H1 (cell line): Measurements from ENCODE around the gene CCNI2. TPM values are rescaled to one million over a fixed set of nuclear protein-coding genes. Genes with fewer than 3 reads are reported as not detected.

Experiments used
- CTCF ChIA-PET: fragments of 300-600 bp; sonication (Branson Sonifier 250); formaldehyde crosslinking; loops from one replicate; lab custom pipeline; 2021; ENCODE audit not compliant: partially characterized antibody; lab: Charles Lee
- POLR2A ChIA-PET: fragments of 300-600 bp; sonication (Branson Sonifier 250); formaldehyde crosslinking; loops from one replicate; lab custom pipeline; 2021; ENCODE audit warnings: inconsistent platforms; ENCODE audit not compliant: partially characterized antibody; lab: Charles Lee
- DNase-seq, 2 experiments: peaks; one replicate each; pipeline versions ENCODE4 v3.0.0 to v3.0.0-alpha.2; 2010 to 2022; ENCODE audit warnings: low spot score in 2 of 2, low read depth in 1 of 2, mixed read lengths in 1 of 2
- FAIRE-seq: peaks from 2 replicates; lab custom pipeline; 2011; peaks lifted over from hg19 to GRCh38; lab: Jason Lieb, UNC
- H2AFZ ChIP-seq: 2 replicates; pipeline ENCODE4 v1.8.1; 2012; ENCODE audit warnings: low read length, inconsistent platforms
- H2AK5ac ChIP-seq: 2 replicates; pipeline ENCODE4 v1.6.1; 2013; ENCODE audit warnings: low read depth, low read length
- H2BK120ac ChIP-seq: replicated peaks from 2 replicates; pipeline ENCODE3; 2013; ENCODE audit warnings: low read depth, low read length, inconsistent platforms
- H2BK12ac ChIP-seq: 2 replicates; pipeline ENCODE4 v1.6.1; 2013; ENCODE audit warnings: low read depth, low read length
- H2BK15ac ChIP-seq: 2 replicates; pipeline ENCODE4 v1.6.1; 2013; ENCODE audit warnings: low read length
- H2BK20ac ChIP-seq: 2 replicates; pipeline ENCODE4 v1.6.1; 2013; ENCODE audit warnings: low read length
- H2BK5ac ChIP-seq: 2 replicates; pipeline ENCODE4 v1.6.1; 2013; ENCODE audit warnings: low read depth, low read length
- H3K14ac ChIP-seq: 2 replicates; pipeline ENCODE4 v1.6.1; 2013; ENCODE audit warnings: inconsistent platforms; ENCODE audit not compliant: insufficient read length
- H3K18ac ChIP-seq: 2 replicates; pipeline ENCODE4 v1.6.1; 2013; ENCODE audit warnings: low read length; ENCODE audit errors: extremely low read depth
- H3K23ac ChIP-seq: 2 replicates; pipeline ENCODE4 v1.6.1; 2013; ENCODE audit warnings: inconsistent platforms; ENCODE audit not compliant: insufficient read length
- H3K23me2 ChIP-seq: 2 replicates; pipeline ENCODE4 v1.6.1; 2013; ENCODE audit warnings: low read depth, low read length
- H3K27ac ChIP-seq: 2 replicates; pipeline ENCODE4 v1.6.1; 2011; ENCODE audit warnings: low read depth, low read length, inconsistent platforms
- H3K27me3 ChIP-seq, 4 experiments: replicated peaks in 1 of 4; 1 replicate in 1 of 4; 2 replicates in 3 of 4; pipeline versions ENCODE4 v1.6.1 to v1.8.1; 2011 to 2013; ENCODE audit warnings: low read length in 3 of 4, mild to moderate bottlenecking in 3 of 4, inconsistent platforms in 2 of 4, mixed read lengths in 2 of 4, moderate library complexity in 1 of 4; ENCODE audit not compliant: control insufficient read depth in 3 of 4, insufficient read depth in 3 of 4; ENCODE audit errors: extremely low read depth in 1 of 4
- H3K36me3 ChIP-seq, 4 experiments: 2 replicates each; pipeline versions ENCODE4 v1.6.1 to v1.8.1; 2011 to 2013; ENCODE audit warnings: mild to moderate bottlenecking in 4 of 4, low read length in 3 of 4, moderate library complexity in 2 of 4, control low read depth in 1 of 4, inconsistent platforms in 1 of 4; ENCODE audit not compliant: insufficient read depth in 4 of 4, control insufficient read depth in 2 of 4
- H3K4ac ChIP-seq: replicated peaks from 2 replicates; pipeline ENCODE3; 2013; ENCODE audit warnings: low read length, low read depth, mixed read lengths, inconsistent platforms; ENCODE audit not compliant: insufficient read length
- H3K4me1 ChIP-seq, 4 experiments: replicated peaks in 1 of 4; 1 replicate in 1 of 4; 2 replicates in 3 of 4; pipeline versions ENCODE4 v1.6.1 to v1.8.1; 2011 to 2013; ENCODE audit warnings: low read length in 3 of 4, inconsistent platforms in 2 of 4, mixed read lengths in 1 of 4; ENCODE audit not compliant: insufficient read depth in 4 of 4, control insufficient read depth in 3 of 4
- H3K4me2 ChIP-seq, 2 experiments: 2 replicates each; pipeline versions ENCODE4 v1.6.1 to v1.8.1; 2011 to 2013; ENCODE audit warnings: low read depth in 2 of 2, low read length in 2 of 2, control low read depth in 1 of 2, inconsistent platforms in 1 of 2, mild to moderate bottlenecking in 1 of 2; ENCODE audit not compliant: insufficient read depth in 1 of 2
- H3K4me3 ChIP-seq, 4 experiments: fragments of 200-600, 300-600 bp in 1 of 4; sonication (generic), shearing (Covaris generic), sonication (Bioruptor Twin) in 1 of 4; 2 replicates each; pipeline versions ENCODE4 v1.5.1 to v1.8.1; 2011 to 2016; ENCODE audit warnings: low read length in 4 of 4, low read depth in 3 of 4, control low read depth in 2 of 4, inconsistent platforms in 2 of 4, mild to moderate bottlenecking in 2 of 4, mixed read lengths in 1 of 4, moderate library complexity in 1 of 4; ENCODE audit not compliant: insufficient read depth in 2 of 4; ENCODE audit errors: extremely low read depth in 1 of 4
- H3K56ac ChIP-seq: replicated peaks from 2 replicates; pipeline ENCODE3; 2013; ENCODE audit warnings: low read depth, mild to moderate bottlenecking, mixed read lengths, low read length, inconsistent platforms; ENCODE audit not compliant: insufficient read length
- H3K79me1 ChIP-seq: 2 replicates; pipeline ENCODE4 v1.6.1; 2013; ENCODE audit warnings: low read depth, low read length, control low read depth
- H3K79me2 ChIP-seq, 2 experiments: 2 replicates each; pipeline versions ENCODE4 v1.6.1 to v1.8.1; 2012 to 2013; ENCODE audit warnings: low read length in 2 of 2, mild to moderate bottlenecking in 2 of 2, inconsistent platforms in 1 of 2; ENCODE audit not compliant: insufficient read depth in 2 of 2, control insufficient read depth in 1 of 2
- H3K9ac ChIP-seq, 4 experiments: replicated peaks in 1 of 4; 1 replicate in 1 of 4; 2 replicates in 3 of 4; pipeline versions ENCODE4 v1.6.1 to v1.8.1; 2011 to 2013; ENCODE audit warnings: low read depth in 3 of 4, low read length in 3 of 4, control low read depth in 2 of 4, mild to moderate bottlenecking in 2 of 4, moderate library complexity in 2 of 4, inconsistent platforms in 1 of 4; ENCODE audit errors: extremely low read depth in 1 of 4
- H3K9me3 ChIP-seq, 2 experiments: 2 replicates each; pipeline versions ENCODE4 v1.6.1 to v1.8.1; 2012 to 2013; ENCODE audit warnings: mild to moderate bottlenecking in 2 of 2, moderate library complexity in 2 of 2, control low read depth in 1 of 2, inconsistent platforms in 1 of 2, low read depth in 1 of 2, low read length in 1 of 2, mixed read lengths in 1 of 2; ENCODE audit not compliant: insufficient read depth in 2 of 2
- H4K20me1 ChIP-seq, 2 experiments: replicated peaks in 1 of 2; 2 replicates each; pipeline versions ENCODE3 to v1.8.1; 2011 to 2013; ENCODE audit warnings: inconsistent platforms in 2 of 2, low read length in 2 of 2, mild to moderate bottlenecking in 1 of 2; ENCODE audit not compliant: insufficient read depth in 2 of 2, control insufficient read depth in 1 of 2
- H4K5ac ChIP-seq: 2 replicates; pipeline ENCODE4 v1.6.1; 2013; ENCODE audit warnings: low read length, low read depth, mixed read lengths, inconsistent platforms; ENCODE audit not compliant: insufficient read length
- H4K8ac ChIP-seq: 2 replicates; pipeline ENCODE4 v1.8.0; 2013; ENCODE audit warnings: mild to moderate bottlenecking, moderate library complexity, low read length, inconsistent platforms; ENCODE audit not compliant: insufficient read depth; ENCODE audit errors: extremely low read depth
- H4K91ac ChIP-seq: replicated peaks from 2 replicates; pipeline ENCODE3; 2013; ENCODE audit warnings: low read length, mixed read lengths, inconsistent platforms; ENCODE audit not compliant: insufficient read length
- BRCA1 ChIP-seq: IDR thresholded peaks from 2 replicates; pipeline ENCODE4 v1.6.1; 2012; ENCODE audit warnings: low read depth, low read length, improper control_type of control experiment
- CEBPB ChIP-seq: IDR thresholded peaks from 2 replicates; pipeline ENCODE4 v1.6.1; 2012; ENCODE audit warnings: low read depth, low read length
- JUN ChIP-seq: IDR thresholded peaks from 2 replicates; pipeline ENCODE4 v1.6.1; 2011; ENCODE audit warnings: low read depth, mild to moderate bottlenecking, improper control_type of control experiment, low read length
- POLR2AphosphoS5 ChIP-seq: IDR thresholded peaks from 2 replicates; pipeline ENCODE4 v1.6.1; 2011; ENCODE audit warnings: low read depth, low read length
- POU5F1 ChIP-seq: IDR thresholded peaks from 2 replicates; pipeline ENCODE4 v1.6.1; 2011; ENCODE audit warnings: low read depth, mild to moderate bottlenecking, low read length, moderate library complexity
- RNF2 ChIP-seq: fragments of 200-900, 300-1000 bp; sonication (generic); IDR thresholded peaks from 2 replicates; pipeline ENCODE4 v1.7.1; 2016; ENCODE audit warnings: borderline replicate concordance, low read depth, mild to moderate bottlenecking, antibody characterized with exemption, low read length; ENCODE audit not compliant: poor library complexity, severe bottlenecking; ENCODE audit errors: missing control alignments
- RXRA ChIP-seq: IDR thresholded peaks from 2 replicates; pipeline ENCODE4 v1.6.1; 2011; ENCODE audit warnings: low read depth, mild to moderate bottlenecking, low read length, moderate library complexity; ENCODE audit not compliant: insufficient read depth
- SAP30 ChIP-seq: fragments of 300-600 bp; sonication (generic); IDR thresholded peaks from 2 replicates; pipeline ENCODE4 v1.7.1; 2012; ENCODE audit warnings: low read length, moderate library complexity, mild to moderate bottlenecking, inconsistent platforms; ENCODE audit not compliant: insufficient read depth, insufficient replicate concordance
- SIX5 ChIP-seq: IDR thresholded peaks from 2 replicates; pipeline ENCODE4 v1.6.1; 2011; ENCODE audit warnings: mild to moderate bottlenecking, low read depth, low read length
- SP4 ChIP-seq: IDR thresholded peaks from 2 replicates; pipeline ENCODE4 v1.6.1; 2012; ENCODE audit warnings: low read length, inconsistent platforms
- WGBS, 2 experiments: shearing (Covaris generic) in 1 of 2; methylation state at CpG; one replicate each; pipeline versions ENCODE4 v1.1.6 to v1.1.7; 2013 to 2015; ENCODE audit warnings: low lambda C conversion rate in 2 of 2, mixed read lengths in 2 of 2, inconsistent platforms in 1 of 2, low coverage in 1 of 2, missing lambda C conversion rate in 1 of 2; ENCODE audit not compliant: insufficient replicate concordance in 2 of 2, insufficient coverage in 1 of 2, insufficient read length in 1 of 2; ENCODE audit errors: extremely low coverage in 1 of 2, missing lambda C conversion rate in 1 of 2; 5-methylcytosine and 5-hydroxymethylcytosine counted together
- polyA plus RNA-seq, 7 experiments: library from polyadenylated mRNA; depleted of rRNA in 3 of 7; stranded (reverse) in 5 of 7; unstranded in 2 of 7; fragments of >200 nt in 5 of 7; fragments of 200-250 nt in 2 of 7; gene quantifications; 1 replicate in 5 of 7; 2 replicates in 1 of 7; 4 replicates in 1 of 7; pipeline versions ENCODE4 v1.2.1 to v1.2.3, GENCODE V29; 2011 to 2013; ENCODE audit warnings: missing spikeins in 2 of 7, mixed read lengths in 2 of 7
- total RNA-seq: library from RNA; stranded (reverse); fragmentation: NEBNext Ultra II Directional; extraction: Animal tissue kit (Norgen Biotek cat#: 25700); gene quantifications from 2 replicates; pipeline ENCODE4 v1.2.1, GENCODE V29; 2021
- TF ChIP-seq, protein P1 (sequence below): IDR thresholded peaks from 2 replicates; pipeline ENCODE4 v1.6.1; 2012; ENCODE audit warnings: inconsistent platforms
- TF ChIP-seq, protein P2 (sequence below): IDR thresholded peaks from 2 replicates; pipeline ENCODE4 v1.6.1; 2011; ENCODE audit warnings: low read length, improper control_type of control experiment

CCNI2 gene
- total and polyA plus RNA-seq, 2 of the 8 experiments (the other 6 are each of a cell fraction or from before 2014, with no cell fraction given) = 1.3 to 1.4 TPM

DNA sequence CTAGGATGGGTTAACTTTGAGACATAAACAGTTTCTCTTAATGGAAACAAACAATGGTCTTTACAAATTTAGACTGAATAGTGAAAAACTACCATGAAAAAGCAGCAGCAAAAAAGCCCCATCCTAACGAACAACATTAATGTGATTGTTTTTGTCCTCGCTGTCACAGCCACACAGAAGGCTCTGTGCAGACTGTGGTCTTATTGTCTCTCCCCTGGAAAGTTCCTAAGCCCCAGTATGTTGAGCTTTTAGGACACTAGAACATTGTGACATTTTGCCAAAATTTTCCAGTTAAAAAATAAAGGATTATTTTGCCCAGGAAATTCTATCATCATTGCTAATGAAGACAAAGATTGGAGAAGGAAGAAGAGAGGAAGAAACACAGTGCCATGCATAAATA lies 53.3 kb downstream of the CCNI2 start:
- H3K79me2 ChIP-seq = no peaks in the 10 kb centered on the region
- H4K8ac ChIP-seq = no peak overlapping the region
- no peak overlapping the region for H3K9ac ChIP-seq
- H3K23ac ChIP-seq = no peak overlapping the region
- peaks cover 0 to 1% (median 0%) of the 10 kb centered on the region in 4 experiments; a peak in 1 of 7 replicates for H3K27me3 ChIP-seq
- H3K56ac ChIP-seq = no peak overlapping the region
- H3K27ac ChIP-seq = no peak overlapping the region
- no peaks in the 10 kb centered on the region for H3K36me3 ChIP-seq
- H2BK120ac ChIP-seq = no peak overlapping the region
- ChIA-PET POLR2A (interaction anchor here (0.6 kb wide), 1 partner anchor 71 kb away, joined by 3 read pairs; no protein-coding TSS in a partner anchor), CTCF (interaction anchor here (0.9 to 3.1 kb wide), 6 partner anchors 10 to 92 kb away, joined by 3 to 19 read pairs (median 6); partner anchors contain the start of gene SOWAHA)
- H2BK15ac ChIP-seq = no peak overlapping the region
- H3K23me2 ChIP-seq = peaks cover 2% of the 10 kb centered on the region; the same call in 1 of the 2 replicates
- no peak overlapping the region for H3K4me2 ChIP-seq
- H3K4me1 ChIP-seq = no peaks in the 10 kb centered on the region
- no peak overlapping the region for H3K4ac ChIP-seq
- H2BK12ac ChIP-seq = no peak overlapping the region
- H4K91ac ChIP-seq = no peak overlapping the region
- 0 out of 2 replicates have a peak overlapping the region, but pooled peaks have one; percentile 61 for H2AFZ ChIP-seq
- no peak for FAIRE-seq
- H2BK20ac ChIP-seq = no peak overlapping the region
- H3K9me3 ChIP-seq = no peaks in the 10 kb centered on the region
- no peak overlapping the region for H3K18ac ChIP-seq
- H2AK5ac ChIP-seq = no peak overlapping the region
- no peak overlapping the region for H4K5ac ChIP-seq
- no peaks in the 10 kb centered on the region for H4K20me1 ChIP-seq
- H3K4me3 ChIP-seq = no peak overlapping the region
- H3K79me1 ChIP-seq = no peaks in the 10 kb centered on the region
- H3K14ac ChIP-seq = no peak overlapping the region
- no peak overlapping the region for H2BK5ac ChIP-seq
- DNase-seq = no peak
- 88% methylated on average over 2 of the region's 2 CpGs; no CpG with 5 or more reads in 1 of the 2 experiments for WGBS, 2 experiments
- TF ChIP-seq CEBPB = no peak
- no peak for TF ChIP-seq JUN
- no peak for TF ChIP-seq BRCA1
- no peak for TF ChIP-seq SAP30
- TF ChIP-seq, protein P1, sequence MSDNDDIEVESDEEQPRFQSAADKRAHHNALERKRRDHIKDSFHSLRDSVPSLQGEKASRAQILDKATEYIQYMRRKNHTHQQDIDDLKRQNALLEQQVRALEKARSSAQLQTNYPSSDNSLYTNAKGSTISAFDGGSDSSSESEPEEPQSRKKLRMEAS = no peak
- TF ChIP-seq SIX5 = no peak
- no peak for TF ChIP-seq SP4
- no peak for TF ChIP-seq RNF2
- TF ChIP-seq POU5F1 = no peak
- TF ChIP-seq, protein P2, sequence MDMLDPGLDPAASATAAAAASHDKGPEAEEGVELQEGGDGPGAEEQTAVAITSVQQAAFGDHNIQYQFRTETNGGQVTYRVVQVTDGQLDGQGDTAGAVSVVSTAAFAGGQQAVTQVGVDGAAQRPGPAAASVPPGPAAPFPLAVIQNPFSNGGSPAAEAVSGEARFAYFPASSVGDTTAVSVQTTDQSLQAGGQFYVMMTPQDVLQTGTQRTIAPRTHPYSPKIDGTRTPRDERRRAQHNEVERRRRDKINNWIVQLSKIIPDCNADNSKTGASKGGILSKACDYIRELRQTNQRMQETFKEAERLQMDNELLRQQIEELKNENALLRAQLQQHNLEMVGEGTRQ = no peak
- no peak for TF ChIP-seq RXRA
- TF ChIP-seq POLR2AphosphoS5 = no peak
